HEK293 (cell line): ENCODE measurements around the gene HNRNPL.
"Not testable (repeated sequence)": the region's sequence is repeated elsewhere in the genome, so short reads cannot be mapped to it uniquely, and the experiment has no call there.

Experiments
- CTCF ChIP-seq: fragments of 450-650 bp; formaldehyde crosslinking; IDR thresholded peaks from 2 replicates; pipeline ENCODE4 v1.5.1; 2016; ENCODE audit warnings: missing biosample characterization, missing genetic modification characterization
- KLF1 ChIP-seq: fragments of 450-650 bp; formaldehyde crosslinking; IDR thresholded peaks from 2 replicates; pipeline ENCODE4 v1.5.1; 2016; ENCODE audit warnings: missing biosample characterization, missing genetic modification characterization
- PRDM1 ChIP-seq: fragments of 450-650 bp; formaldehyde crosslinking; IDR thresholded peaks from 2 replicates; pipeline ENCODE4; 2016; ENCODE audit warnings: missing biosample characterization, missing genetic modification characterization
- ZBTB21 ChIP-seq: fragments of 450-650 bp; formaldehyde crosslinking; IDR thresholded peaks from 2 replicates; pipeline ENCODE4 v1.5.1; 2017; ENCODE audit warnings: missing biosample characterization, missing genetic modification characterization
- ZNF302 ChIP-seq: fragments of 450-650 bp; formaldehyde crosslinking; IDR thresholded peaks from 2 replicates; pipeline ENCODE4 v1.5.1; 2016; ENCODE audit warnings: missing biosample characterization, missing genetic modification characterization, low read depth
- ZNF426 ChIP-seq: fragments of 450-650 bp; formaldehyde crosslinking; IDR thresholded peaks from 2 replicates; pipeline ENCODE4 v1.5.1; 2017; ENCODE audit warnings: missing biosample characterization, missing genetic modification characterization, mild to moderate bottlenecking, inconsistent platforms, moderate library complexity
- ZSCAN30 ChIP-seq: fragments of 450-650 bp; IDR thresholded peaks from 2 replicates; pipeline ENCODE4 v1.5.1; 2018; ENCODE audit warnings: missing biosample characterization, mild to moderate bottlenecking, missing genetic modification characterization, moderate library complexity
- TF ChIP-seq, protein P1 (sequence below): fragments of 450-650 bp; formaldehyde crosslinking; IDR thresholded peaks from 2 replicates; pipeline ENCODE4 v1.5.1; 2016; ENCODE audit warnings: missing biosample characterization, missing genetic modification characterization

GRCh38 chr19:38807374-38808098 lies 42.2 kb downstream of the HNRNPL start:
- not testable (repeated sequence) for TF ChIP-seq CTCF; PRDM1 (tag by site-specific recombination); ZNF302 (tag by site-specific recombination); ZSCAN30; KLF1 (tag by site-specific recombination); ZNF426 (tag by site-specific recombination); ZBTB21
- TF ChIP-seq, protein P1, sequence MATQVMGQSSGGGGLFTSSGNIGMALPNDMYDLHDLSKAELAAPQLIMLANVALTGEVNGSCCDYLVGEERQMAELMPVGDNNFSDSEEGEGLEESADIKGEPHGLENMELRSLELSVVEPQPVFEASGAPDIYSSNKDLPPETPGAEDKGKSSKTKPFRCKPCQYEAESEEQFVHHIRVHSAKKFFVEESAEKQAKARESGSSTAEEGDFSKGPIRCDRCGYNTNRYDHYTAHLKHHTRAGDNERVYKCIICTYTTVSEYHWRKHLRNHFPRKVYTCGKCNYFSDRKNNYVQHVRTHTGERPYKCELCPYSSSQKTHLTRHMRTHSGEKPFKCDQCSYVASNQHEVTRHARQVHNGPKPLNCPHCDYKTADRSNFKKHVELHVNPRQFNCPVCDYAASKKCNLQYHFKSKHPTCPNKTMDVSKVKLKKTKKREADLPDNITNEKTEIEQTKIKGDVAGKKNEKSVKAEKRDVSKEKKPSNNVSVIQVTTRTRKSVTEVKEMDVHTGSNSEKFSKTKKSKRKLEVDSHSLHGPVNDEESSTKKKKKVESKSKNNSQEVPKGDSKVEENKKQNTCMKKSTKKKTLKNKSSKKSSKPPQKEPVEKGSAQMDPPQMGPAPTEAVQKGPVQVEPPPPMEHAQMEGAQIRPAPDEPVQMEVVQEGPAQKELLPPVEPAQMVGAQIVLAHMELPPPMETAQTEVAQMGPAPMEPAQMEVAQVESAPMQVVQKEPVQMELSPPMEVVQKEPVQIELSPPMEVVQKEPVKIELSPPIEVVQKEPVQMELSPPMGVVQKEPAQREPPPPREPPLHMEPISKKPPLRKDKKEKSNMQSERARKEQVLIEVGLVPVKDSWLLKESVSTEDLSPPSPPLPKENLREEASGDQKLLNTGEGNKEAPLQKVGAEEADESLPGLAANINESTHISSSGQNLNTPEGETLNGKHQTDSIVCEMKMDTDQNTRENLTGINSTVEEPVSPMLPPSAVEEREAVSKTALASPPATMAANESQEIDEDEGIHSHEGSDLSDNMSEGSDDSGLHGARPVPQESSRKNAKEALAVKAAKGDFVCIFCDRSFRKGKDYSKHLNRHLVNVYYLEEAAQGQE (tag by site-specific recombination) = not testable (repeated sequence)
